GM18873 (cell line): ENCODE measurements around the gene TBC1D5.
"Not testable (repeated sequence)": the region's sequence is repeated elsewhere in the genome, so short reads cannot be mapped to it uniquely, and the experiment has no call there.

Experiments
- ATAC-seq: cut with Tn5 transposase; IDR thresholded peaks from one replicate; pipeline ENCODE4 v1.9.1; 2021; ENCODE audit warnings: mild to moderate bottlenecking, moderate library complexity, moderate number of reproducible peaks; ENCODE audit not compliant: unreplicated experiment, low FRiP score

The TBC1D5 gene

GRCh38 chr3:17742102-17742879, at the start of gene TBC1D5:
TBC1D5 (minus strand) TSS chr3:17742631; CDS start chr3:17508570, 234,061 bp downstream.
- peak; percentile 80 for ATAC-seq

GRCh38 chr3:17783426-17783825, 41.0 kb upstream of the TBC1D5 start:
- no peak for ATAC-seq

DNA sequence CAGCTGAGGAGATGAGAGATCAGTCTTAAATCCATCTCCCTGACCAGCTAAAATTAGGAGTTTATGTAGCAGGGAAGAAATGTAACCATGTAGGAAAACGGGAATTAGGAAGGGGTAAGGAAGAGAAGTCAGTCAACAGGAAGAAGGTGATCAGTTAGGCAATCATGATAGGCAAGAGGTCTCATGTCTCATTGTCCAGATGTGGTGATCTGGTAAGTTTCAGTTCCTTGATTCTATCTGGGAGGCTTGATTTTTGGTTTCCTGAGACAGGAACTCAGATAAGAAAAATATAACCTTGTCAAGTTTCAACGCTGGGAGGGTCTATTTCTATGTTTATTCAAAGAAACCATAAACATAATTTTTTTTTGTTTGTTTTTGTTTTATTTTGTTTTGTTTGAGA, 40.3 kb upstream of the TBC1D5 start:
- ATAC-seq = no peak

GRCh38 chr3:17780369-17780768, 37.9 kb upstream of the TBC1D5 start:
- ATAC-seq = not testable (repeated sequence)

DNA sequence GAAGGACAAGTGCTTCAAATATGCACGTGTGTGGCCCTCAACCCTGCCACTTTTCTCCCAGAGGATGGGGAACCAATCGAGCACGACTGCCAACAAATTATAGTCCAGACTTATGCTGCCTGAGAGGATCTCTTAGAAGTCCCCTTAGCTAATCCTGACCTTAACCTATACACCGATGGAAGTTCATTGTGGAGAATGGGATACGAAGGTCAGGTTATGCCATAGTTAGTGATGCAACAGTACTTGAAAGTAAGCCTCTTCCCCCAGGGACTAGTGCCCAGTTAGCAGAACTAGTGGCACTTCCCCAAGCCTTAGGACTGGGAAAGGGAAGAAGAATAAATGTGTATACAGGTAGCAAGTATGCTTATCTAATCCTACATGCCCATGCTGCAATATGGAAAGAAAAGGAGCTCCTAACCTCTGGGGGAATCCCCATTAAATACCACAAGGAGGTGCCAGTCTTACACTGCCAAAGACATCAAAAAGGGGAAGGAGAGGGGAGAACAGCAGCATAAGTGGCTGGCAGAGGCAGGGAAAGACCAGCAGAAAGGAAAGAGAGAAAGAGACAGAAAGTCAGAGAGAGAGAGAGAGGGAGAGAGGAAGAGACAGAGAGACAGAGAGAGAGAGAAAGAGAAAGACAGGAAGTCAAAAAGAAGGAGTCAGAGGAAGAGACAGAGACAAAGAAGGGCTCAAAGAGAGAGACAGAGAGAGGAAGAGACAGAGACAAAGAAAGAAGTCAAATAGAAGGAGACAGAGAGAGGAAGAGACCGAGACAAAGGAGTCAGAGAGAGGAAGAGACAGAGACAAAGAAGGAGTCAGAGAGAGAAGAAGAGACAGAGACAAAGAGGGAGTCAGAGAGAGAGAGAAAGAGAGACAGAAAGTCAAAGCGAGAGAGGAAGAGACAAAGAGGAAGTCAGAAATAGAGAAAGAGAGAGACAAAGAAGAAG, 37.1 kb upstream of the TBC1D5 start:
- not testable (repeated sequence) for ATAC-seq

- not testable (repeated sequence) for ATAC-seq
Observed at GRCh38 chr3:17777326-17777725, 34.9 kb upstream of the TBC1D5 start.

DNA sequence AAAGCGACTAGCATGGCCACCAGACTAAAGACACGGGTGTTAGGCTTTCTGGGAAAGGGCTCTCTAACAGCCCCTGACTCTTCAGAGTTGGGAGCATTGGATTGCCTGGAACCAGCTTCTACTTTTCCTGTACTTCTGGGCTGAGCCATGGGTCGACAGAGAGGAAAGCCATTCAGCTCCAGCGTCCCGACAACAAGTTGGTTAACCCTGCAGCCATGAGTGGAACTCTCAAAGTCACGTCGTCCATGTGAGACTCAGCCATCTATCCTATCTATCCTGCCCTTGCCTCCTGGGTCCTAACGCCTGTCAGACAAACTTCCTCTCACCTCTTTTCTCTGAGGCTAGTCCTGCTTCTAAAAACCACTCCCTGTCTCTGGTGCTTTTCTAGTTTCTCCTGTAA, 32.6 kb upstream of the TBC1D5 start:
- ATAC-seq = no peak

- not testable (repeated sequence) for ATAC-seq
Observed at GRCh38 chr3:17774180-17774910, 31.9 kb upstream of the TBC1D5 start.

GRCh38 chr3:17772556-17772955, 30.1 kb upstream of the TBC1D5 start:
- ATAC-seq = no peak

GRCh38 chr3:17771177-17772017, 29.0 kb upstream of the TBC1D5 start:
- no peak for ATAC-seq

DNA sequence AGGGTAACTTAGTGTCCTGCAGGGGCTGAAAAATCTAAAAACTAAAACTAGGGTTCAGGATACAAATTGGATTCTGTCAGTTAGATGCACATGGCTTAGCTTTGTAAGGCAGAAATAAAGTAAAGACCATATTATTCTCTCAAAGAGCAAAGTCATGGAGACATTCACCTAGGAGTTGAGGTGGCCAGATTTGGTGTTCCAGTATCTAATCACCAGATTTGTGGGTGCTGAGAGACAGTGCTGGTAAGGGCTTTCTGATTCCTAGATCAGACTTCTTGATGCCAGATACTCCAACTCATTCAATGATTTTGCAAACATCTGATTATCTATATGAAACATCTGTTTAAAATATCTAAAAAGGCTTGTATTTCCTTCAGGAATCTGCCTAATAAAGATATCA, 28.3 kb upstream of the TBC1D5 start:
- no peak for ATAC-seq

GRCh38 chr3:17765819-17766472, 23.5 kb upstream of the TBC1D5 start:
- ATAC-seq = peak; percentile 69

DNA sequence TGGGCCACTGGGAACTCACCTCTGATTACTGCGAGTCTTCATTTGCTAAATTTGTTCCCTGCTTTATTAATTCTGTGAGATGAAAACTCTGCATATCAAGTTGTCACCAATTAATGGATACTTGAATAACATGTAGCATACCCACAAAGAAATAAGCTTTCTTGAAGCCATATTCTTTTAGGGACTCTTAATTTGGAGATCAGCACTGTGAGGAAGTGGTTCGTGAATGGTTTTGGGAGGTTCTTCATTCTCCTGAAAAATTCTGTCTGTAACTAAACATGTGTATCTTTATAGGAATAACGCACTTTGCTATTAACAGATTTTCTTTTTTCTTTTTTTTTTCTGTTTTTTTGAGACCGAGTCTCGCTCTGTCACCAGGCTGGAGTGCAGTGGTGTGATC, 19.1 kb upstream of the TBC1D5 start:
- no peak for ATAC-seq

DNA sequence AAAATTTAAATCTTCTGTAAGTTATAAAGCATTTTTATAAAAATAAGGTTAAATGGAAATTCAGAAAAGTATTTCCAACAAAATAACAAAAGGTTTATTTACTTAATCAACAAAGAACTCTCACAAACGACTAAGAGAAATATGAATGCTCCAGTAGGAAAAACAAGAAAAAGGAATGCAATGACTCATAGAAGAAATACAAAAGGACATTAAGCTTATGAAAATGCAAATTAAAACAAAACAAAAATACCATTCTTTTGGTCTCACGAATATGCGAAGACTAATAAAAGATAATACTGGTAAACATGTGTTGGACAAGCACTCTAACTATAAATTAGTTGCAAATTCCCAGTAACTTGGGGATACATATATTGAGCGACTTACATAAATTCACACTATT, 17.5 kb upstream of the TBC1D5 start:
- no peak for ATAC-seq

- ATAC-seq = no peak
Observed at GRCh38 chr3:17755836-17756235, 13.4 kb upstream of the TBC1D5 start.

GRCh38 chr3:17753632-17753992, 11.2 kb upstream of the TBC1D5 start:
- no peak for ATAC-seq

- ATAC-seq = no peak
Observed at GRCh38 chr3:17752876-17753631, 10.6 kb upstream of the TBC1D5 start.

GRCh38 chr3:17752436-17752835, 10.0 kb upstream of the TBC1D5 start:
- ATAC-seq = no peak
